ENCODE measurements around the gene MED13. TPM values are rescaled to one million over a fixed set of nuclear protein-coding genes. Genes with fewer than 3 reads are reported as not detected.

The MED13 gene
- total RNA-seq, 1 experiment from 2014 or later, result 60.7 TPM

GRCh38 chr17:62101515-62101914, 36.4 kb upstream of the MED13 start:
- Mint-ChIP-seq H3K27me3 (ENCODE audit: low read depth) (no peaks in the 10 kb centered on the region), H3K4me1 (peaks cover 16 to 18% of the 10 kb centered on the region in 2 experiments), H3K27ac (no peak overlapping the region), H3K4me3 (no peak overlapping the region), H3K36me3 (ENCODE audit: insufficient read depth in 1 of 3, low read depth in 3 of 3) (no peaks in the 10 kb centered on the region), H3K9me3 (no peaks in the 10 kb centered on the region)
- Histone ChIP-seq H3K56ac (ENCODE audit: insufficient read length, low read depth, low read length) (no peak overlapping the region), H3K23ac (ENCODE audit: insufficient read length, low read depth, low read length) (no peak overlapping the region), H2AFZ (ENCODE audit: low read length) (no peak overlapping the region), H2BK5ac (ENCODE audit: insufficient read length, low read length) (no peak overlapping the region), H3T11ph (ENCODE audit: low read length) (no peak overlapping the region), H3K79me1 (ENCODE audit: insufficient read depth, low read depth, low read length, poor library complexity, severe bottlenecking) (no peaks in the 10 kb centered on the region), H4K91ac (ENCODE audit: insufficient read length, low read depth, low read length) (no peak overlapping the region), H3K4ac (ENCODE audit: low read depth, low read length) (no peak overlapping the region), H3K27ac (ENCODE audit: insufficient read length, low read depth, low read length) (no peak overlapping the region), H3K23me2 (ENCODE audit: insufficient read length, low read depth, low read length, poor library complexity, severe bottlenecking) (no peaks in the 10 kb centered on the region), H4K8ac (replicated peaks; ENCODE audit: insufficient read length, low read depth, low read length) (no peak overlapping the region), H3K9ac (ENCODE audit: extremely low read depth, insufficient read length, low read length) (no peak overlapping the region), H3K9me3 (ENCODE audit: control insufficient read depth, low read depth, low read length) (no peaks in the 10 kb centered on the region), H2BK120ac (ENCODE audit: low read depth, low read length, poor library complexity, severe bottlenecking) (no peak overlapping the region), H3K27me3 (ENCODE audit: insufficient read depth, low read length) (0 out of 2 replicates have a peak, but pooled peaks cover 2% of the 10 kb centered on the region), H3K4me2 (ENCODE audit: insufficient read depth, insufficient read length, low read length) (no peak overlapping the region), H3K14ac (ENCODE audit: insufficient read depth, low read length) (no peak overlapping the region), H3K4me1 (ENCODE audit: insufficient read depth, low read length) (no peaks in the 10 kb centered on the region; the same call in 1 of the 2 replicates), H3K18ac (ENCODE audit: insufficient read length, low read depth, low read length) (no peak overlapping the region), H4K20me1 (ENCODE audit: control insufficient read depth, insufficient read depth, insufficient read length) (no peaks in the 10 kb centered on the region), H2BK15ac (ENCODE audit: low read depth, low read length) (no peak overlapping the region), H3K79me2 (ENCODE audit: insufficient read depth, low read length) (no peaks in the 10 kb centered on the region), H4K5ac (ENCODE audit: insufficient read length, low read depth, low read length) (no peak overlapping the region), H2BK20ac (ENCODE audit: low read depth, low read length, poor library complexity, severe bottlenecking) (no peak overlapping the region), H2BK12ac (ENCODE audit: insufficient read length, low read depth, low read length) (no peak overlapping the region), H2AK5ac (ENCODE audit: insufficient read length, low read length) (no peak overlapping the region)
- TF ChIP-seq CTCF (conservative IDR thresholded peaks at IDR 0.05), result no peak
- no CpG with 5 or more reads among the region's 4 CpGs for WGBS (ENCODE audit: extremely low coverage, insufficient read length, low lambda C conversion rate)
- DNase-seq, result no peak

All from H9 (cell line).